Bone marrow (tissue), 2 donors: ENCODE results near the gene UNC79.
A peak's percentile ranks its signal among the peaks of the same experiment; 100 is the strongest.
"Not testable (repeated sequence)": the region's sequence is repeated elsewhere in the genome, so short reads cannot be mapped to it uniquely, and the experiment has no call there.

Source experiments
- DNase-seq, 2 donors: peaks; one replicate each; lab custom pipeline; 2025; lab: John Stamatoyannopoulos, UW

UNC79 gene

DNA sequence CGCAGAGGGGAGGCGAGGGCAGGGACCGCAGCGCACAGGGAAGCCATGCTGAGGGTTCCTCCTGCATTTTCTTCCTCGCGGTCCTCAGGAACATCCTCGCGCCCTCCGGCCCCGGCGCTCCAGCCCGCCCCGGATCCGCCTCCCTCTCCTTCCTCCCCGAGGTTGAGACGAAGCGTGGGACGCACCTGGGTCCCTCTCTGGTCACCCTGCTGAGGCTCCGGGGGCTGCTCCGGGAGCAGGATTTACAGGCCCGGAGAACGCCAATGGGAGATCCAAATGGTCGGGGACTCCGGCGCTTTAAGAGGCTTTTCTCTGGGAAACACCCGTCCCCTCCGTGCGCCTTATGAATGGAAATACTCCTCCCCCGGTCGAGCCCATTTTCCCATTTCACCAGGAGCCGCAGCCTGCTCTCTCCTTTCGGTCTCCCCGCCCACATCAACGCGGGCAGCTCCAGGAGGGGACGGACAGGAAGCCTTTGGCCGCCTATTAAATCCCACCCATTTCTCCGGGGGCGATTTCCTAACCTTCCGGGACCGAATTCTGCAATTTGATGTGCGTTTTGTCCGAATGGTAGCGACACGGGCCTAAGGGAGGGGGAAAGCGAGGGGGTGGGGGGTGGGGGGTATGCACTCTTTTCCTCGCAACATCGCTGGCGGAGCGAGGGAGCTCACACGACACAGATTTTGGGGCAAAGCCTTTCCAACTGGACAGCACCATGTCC is at the start of gene UNC79:
Gene UNC79, plus strand, starts transcription at position 625 of the 721 bp plus-strand sequence. Its CDS starts 91 bp downstream, at position 716.
- no peak for DNase-seq

DNA sequence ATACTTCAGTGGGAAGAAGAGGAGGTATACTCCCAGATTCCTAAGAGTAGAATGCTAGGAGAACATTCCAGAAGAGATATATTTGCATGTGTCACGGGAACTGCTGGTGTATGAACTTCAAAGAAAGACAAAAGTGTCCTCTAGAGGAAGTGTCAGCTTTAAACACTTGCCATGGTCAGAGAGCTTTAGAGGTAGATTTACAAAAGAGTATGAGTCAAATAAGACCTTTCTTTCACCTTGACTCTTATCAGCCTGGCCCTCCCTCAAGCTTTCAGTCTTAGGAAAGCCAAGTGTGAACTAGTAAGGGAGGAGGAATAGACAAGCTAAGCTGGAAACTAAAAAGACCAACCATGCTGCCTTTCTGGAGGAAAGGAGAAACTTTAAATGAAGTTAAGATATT is 49.1 kb upstream of the UNC79 start:
- no peak for DNase-seq

DNA sequence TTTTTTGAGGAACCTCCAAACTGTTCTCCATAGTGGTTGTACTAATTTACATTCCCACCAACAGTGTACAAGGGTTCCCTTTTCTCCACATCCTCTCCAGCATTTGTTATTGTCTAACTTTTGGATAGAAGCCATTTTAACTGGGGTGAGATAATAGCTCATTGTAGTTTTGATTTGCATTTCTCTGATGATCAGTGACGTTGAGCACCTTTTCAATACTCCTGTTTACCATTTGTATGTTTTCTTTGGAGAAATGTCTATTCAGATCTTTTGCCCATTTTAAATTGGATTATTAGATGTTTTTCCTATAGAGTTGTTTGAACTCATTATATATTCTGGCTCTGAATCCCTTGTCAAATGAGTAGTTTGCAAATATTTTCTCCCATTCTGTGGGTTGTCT is 46.5 kb upstream of the UNC79 start:
- not testable (repeated sequence) for DNase-seq

DNA sequence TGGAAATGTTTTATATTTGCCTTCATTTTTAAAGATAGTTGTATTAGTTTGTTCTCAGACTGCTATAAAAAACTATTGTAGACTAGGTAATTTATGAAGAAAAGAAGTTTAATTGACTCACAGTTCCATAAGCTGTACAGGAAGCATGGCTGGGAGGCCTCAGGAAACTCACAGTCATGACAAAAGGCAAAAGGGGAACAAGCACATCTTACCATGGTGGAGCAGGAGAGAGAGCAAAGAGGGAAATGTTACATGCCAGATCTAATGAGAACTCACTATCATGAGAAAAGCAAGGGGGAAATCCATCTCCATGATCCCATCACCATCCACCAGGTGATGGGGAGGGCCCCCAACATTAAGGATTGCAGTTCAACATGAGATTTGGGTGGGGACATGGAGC is 35.5 kb upstream of the UNC79 start:
- DNase-seq = peak in 1 of 2 donors; percentile 82

DNA sequence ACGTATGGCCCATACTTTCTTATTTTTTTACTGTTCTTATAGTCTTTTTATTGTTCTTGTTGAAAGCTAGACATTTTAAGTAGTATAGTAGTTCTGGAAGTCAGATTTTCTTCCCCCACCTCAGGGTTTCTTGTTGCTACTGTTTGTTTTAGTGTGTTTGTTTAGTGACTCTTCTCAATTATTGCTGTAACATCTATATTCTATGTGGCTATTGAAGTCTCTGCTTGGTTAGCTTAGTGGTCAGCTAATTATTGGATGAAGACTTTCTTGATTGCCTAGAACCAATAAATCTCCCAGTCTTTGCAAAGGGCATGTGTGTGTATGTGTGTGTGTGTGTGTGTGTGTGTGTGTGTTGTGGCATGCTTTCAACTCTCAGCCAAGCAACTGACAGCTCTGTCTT is 34.3 kb upstream of the UNC79 start:
- DNase-seq = no peak

DNA sequence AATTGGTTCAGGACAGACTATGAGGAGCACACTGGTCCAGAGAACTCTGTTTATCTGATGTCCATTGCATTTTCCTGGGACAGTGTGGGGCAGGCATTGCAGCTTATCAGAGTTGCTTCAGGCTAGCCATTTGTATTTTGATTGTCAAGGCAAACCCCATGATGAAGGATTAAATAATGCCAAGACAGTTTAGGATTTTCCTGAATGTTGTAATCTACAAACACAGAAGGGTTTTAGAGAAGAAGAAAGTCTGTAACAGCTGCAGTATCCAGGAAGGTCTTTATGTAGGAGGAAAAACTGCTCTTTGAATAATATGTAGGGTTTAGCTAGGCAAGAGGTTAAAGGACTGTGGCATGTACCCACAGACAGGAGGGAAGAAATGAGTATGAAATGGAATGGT is 32.2 kb upstream of the UNC79 start:
- no peak for DNase-seq

DNA sequence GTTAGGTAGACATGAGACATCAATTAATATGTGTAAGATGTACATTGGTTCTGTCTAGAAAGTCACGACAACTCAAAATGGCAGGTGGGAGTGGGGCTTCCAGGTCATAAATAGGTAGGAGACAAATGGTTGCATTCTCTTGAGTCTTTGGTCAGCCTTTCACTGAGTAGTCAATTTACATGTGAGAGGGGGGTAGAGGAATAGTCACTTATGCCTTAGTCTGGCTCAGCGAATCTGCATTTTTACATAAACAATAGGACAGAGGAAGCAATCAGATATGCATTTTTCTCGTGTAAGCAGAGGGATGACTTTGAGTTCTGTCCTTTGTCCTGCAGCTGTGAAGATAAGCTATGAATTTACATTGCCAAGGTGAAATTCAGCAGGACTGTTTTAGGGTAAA is 27.8 kb upstream of the UNC79 start:
- DNase-seq = no peak

DNA sequence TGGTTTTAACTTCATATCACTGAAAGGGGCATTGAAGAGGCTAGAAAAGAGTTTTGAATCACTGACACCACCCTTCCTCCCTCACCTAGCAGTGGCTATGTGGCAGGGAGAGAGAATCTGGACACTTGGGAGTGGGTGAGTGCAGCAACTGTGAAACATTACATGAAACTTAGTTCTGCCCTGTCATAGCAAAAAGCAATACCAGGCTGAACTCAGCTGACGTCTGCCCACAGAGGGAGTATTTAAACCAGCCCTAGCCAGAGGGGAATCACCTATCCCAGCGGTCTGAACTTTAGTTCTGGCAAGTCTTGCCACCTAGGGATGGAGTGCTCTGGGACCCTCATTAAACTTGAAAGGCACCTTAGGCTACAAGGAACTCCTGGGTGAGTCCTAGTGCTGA is 20.7 kb upstream of the UNC79 start:
- DNase-seq = no peak

DNA sequence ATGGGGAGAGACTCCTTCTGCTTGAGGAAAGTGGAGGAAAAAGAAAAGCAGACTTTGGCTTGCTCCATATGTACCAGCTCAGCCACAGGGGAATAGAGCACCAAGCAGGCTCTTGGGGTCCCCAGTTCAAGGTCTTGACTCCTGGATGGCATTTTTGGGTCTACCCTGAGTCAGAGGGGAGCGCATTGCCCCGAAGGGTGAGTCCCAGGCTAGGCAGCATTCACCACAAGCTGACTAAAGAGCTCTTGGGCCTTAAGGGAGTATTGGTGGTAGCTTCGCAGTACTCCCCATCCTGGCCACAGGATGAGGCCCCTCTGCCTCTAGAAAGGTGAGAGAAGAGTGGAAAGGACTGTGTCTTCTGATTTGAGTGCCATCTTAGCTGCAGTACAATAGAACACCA is 19.8 kb upstream of the UNC79 start:
- no peak for DNase-seq

DNA sequence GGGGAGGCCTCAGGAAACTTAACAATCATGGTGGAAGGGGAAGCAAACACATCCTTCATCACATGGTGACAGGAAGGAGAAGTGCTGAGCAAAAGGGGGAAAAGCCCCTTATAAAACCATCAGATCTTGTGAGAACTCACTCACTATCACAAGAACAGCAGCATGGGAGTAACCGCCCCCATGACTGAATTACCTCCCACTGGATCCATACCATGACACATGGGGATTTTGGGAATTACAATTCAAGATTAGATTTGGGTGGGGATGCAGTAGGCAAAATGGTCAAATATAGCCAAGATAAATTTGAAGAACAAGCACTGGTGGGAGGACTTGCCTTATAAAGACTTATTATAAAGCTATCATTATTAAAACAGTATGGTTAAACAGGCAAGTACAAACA is 5.6 kb upstream of the UNC79 start:
- not testable (repeated sequence) for DNase-seq

DNA sequence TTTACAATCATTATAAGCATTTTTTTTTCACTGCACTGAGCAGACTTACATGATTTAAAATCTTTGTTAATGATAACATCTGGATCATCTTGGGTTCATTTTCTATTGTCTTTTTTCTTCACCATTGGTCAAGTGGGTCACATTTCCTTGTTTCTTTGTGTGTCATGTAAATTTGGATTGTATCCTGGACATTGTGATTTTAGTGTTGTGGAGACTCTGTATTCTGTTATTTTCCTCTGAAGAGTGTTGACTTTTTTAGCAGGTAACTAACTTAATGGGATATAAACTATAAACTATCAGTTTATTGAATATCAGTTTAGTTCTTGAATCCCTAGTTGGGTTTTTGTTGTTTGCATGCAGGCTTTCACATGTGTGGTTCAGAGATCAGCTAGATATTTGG is 4.0 kb upstream of the UNC79 start:
- no peak for DNase-seq

DNA sequence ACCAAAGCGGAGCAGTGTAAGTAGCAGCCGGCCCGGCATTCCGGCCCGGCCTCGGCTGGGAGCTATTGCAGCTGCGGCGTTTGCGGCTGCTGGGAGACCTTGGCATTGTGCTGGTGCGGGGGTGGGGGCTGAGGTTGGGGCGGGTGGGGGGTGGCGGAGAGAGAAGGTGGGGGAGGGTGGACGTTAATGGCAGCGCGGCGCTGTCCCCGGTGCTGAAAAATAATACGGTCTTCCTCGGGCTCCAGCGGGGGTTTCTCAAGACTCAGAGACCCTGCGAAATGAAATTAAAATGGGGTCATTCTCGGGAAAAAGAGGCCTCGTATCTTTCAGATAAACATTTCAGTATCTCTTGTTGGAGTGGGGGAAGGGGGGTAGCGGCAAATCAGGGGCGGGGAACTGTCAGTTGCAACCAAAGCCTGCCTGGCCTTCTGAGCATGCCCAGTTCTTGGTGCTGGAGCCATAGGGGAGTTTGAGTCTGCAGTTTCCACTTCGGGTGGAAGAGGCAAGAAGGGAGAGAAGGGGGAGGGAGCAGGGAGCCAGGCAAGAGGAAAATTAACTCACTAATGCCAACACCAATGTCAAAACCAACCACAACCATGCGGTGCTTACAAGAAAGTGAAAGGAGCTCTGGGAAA is 414 bp downstream of the UNC79 start:
- no peak for DNase-seq

DNA sequence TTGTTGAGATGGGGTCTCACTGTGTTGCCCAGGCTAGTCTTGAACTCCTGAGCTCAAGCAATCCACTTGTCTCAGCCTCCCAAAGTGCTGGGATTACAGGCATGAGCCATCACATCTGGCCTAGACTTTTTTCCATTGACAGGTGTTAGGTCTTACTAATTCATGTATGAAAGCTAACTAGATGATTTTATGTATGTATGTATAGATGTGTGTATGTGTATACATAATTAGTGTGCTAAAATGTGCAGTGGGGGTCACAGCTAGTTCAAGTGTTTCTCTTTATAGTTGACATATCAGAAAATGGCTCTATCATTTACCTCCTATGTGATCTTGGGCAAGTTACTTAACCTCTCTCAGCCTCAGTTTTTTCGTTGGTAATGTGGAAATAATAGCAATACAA is 23.5 kb downstream of the UNC79 start:
- no peak for DNase-seq

DNA sequence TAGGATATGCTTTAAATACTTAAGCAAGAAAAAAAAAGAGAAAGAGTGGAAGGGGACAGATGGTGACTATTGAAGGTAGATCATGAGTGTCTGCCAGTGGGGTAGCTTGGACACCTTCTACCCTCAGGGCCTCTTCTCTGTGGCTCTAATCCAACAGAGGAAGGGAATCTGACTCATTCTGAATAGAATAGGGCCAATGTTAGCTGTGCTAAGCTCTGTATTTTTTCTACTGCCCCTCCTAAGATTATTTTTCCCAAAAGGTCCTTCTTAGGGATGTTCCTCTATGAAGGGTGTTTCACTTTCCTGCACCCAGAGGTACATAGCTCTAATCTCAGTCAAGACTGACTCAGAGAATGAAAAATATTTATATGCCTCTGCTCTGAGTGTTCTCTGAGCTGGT is 25.6 kb downstream of the UNC79 start:
- no peak for DNase-seq

DNA sequence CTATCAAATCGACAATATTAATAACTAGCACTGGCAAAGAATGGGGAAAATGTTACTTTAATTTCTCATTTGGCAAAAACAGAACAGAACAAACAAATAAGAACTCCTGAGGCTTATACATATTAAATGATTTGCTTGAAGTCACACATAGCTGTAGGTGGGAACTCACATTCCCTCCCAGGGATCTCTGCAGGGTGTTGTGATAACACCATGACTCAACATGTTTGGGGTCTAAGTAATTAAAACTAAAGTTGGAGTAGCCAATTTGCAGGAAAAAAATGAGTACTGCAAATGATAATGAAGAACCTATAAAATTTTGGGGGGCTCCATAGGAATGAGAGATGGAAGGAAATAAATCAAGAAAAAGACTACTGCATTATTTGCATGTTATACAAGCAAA is 27.5 kb downstream of the UNC79 start:
- no peak for DNase-seq

DNA sequence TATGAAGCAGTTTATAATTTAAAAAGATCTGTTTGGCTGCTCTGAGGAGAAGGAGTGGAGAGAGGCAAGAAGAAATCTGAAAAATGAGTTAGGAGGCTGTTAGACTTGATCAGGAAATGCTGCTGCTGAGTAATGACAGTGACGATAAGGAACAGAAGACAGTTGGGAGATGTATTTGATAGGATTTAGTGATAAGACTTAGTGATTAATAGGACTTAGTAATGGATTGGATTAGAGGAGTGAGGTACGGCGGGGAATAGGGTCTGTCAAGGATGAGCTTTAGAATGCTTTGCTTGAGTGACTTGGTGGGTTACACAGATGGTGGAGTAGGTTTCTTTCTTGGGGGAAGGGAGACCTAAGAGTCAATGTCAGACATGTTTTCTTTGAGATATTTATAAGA is 31.7 kb downstream of the UNC79 start:
- DNase-seq = no peak

DNA sequence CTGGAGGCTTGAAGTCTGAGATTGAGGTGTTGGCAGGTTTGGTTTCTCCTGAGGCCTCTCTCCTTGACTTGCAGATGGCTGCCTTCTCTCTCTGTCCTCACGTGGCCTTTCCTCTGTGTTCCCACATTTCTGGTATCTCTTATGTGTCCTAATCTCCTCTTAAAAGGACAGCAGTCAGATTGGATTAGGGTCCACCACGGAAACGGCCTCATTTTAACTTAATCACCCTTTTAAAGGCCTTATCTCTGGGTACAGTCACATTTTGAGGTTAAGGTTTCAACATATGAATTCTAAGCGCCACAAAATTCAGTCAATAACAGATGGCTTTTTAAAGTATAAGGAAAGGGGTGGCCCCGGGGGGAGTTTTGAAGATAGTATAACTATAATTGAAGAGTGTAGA is 33.5 kb downstream of the UNC79 start:
- DNase-seq = no peak

DNA sequence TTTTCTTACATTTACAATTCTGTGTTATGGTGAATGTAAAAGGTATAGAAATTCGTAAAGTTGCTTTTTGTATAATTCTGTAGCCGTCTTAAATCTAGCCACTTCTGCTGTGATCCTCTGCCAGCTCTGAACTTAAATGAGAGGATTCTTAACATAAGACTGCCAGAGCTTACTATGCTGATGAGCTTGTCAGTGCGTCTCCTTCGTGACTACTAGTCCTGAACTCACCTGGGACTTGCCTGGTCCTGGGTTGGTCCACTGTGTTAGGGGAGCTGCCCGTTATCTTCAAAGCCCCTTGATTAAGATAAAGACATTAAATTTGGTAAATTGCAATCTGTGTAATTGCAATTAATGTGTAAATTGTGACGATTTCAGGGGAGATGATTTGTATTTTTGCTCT is 44.7 kb downstream of the UNC79 start:
- no peak for DNase-seq

DNA sequence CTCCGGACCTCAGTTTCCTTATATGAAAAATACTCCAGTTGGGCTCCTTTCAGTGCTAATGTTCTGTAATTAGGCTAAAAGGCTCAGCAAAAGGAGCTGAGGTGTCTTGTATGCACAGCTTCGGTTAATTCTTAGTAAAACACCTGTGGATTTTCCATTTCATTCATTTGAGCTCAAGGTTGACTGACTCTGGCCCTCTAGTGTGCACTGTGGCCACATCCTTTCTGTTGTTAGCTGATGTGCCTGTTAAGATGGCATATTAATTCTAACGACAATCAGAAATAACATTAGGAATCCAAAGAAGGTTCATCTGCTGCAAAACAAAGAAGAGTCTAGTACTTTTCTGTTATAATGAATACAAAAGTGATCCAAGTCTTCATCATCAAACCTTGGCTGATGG is 45.6 kb downstream of the UNC79 start:
- DNase-seq = no peak

DNA sequence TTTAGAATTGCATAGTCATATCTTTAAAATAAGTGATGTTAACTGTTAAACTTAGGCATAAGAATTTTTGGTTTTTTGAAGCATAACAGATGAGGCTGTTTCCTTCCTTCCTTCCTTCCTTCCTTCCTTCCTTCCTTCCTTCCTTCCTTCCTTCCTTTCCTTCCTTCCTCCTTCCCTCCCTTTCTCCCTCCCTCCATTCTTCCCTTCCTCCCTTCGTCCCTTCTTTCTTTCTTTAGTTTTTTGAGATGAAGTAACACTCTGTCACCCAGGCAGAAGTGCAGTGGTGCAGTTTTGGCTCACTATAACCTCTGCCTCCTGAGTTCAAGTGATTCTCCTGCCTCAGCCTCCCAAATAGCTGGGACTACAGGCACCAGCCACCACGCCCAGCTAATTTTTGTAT is 48.3 kb downstream of the UNC79 start:
- DNase-seq = not testable (repeated sequence)

DNA sequence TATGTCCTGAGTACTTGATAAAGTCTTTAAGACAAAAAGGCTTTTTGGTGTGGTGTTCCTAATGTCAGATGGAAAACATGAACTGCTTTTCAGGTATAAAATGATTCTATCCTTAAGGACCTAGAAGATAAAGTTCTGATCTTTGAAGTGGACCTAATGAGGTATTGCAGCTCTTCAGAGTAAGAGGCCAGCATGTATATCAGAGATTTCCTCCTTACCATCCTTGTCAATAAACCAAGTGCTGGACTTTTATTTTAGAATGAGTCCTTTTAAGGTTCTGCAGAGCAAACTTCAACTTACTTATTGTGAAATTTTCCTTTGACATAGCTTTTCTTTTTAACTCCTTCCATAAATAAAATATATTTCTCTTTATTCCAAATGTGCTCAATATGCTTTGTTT is 50.1 kb downstream of the UNC79 start:
- no peak for DNase-seq

DNA sequence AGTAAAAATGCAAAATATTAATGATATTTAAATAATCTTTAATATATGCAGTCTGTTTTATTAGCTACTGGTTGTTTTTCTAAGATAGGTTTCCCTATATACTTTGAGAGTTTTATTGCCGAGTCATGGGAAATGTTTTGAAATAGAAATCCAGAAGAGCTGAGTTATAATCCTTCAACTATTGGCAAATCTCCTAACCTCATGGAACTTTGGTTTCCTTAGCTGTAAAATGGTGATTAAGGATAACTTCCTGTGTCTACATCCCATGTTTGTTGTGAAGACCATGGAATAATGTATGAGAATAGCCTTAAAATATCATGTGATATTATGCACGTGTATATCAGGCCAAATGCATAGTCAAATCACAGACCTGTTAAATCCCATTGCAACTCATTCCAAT is 51.0 kb downstream of the UNC79 start:
- no peak for DNase-seq

DNA sequence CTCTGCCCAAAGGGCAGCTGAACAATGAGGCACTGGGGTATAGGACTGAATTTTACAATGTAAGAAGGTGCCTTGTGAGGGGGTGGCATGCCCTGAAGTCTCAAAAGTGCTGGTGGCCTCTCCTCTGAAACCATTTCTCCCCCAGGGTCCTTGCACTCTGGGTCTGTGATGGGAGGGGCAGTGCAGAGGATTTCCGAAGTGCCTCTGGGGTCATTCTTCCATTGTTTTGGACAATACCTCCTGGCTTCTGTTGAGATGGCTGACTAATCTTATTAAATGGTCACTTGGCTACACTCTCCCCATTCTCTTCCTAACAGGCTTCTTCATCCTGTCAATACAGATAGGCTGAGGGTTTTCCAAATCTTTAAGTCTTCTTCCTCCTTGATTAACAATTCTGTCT is 59.3 kb downstream of the UNC79 start:
- DNase-seq = no peak

DNA sequence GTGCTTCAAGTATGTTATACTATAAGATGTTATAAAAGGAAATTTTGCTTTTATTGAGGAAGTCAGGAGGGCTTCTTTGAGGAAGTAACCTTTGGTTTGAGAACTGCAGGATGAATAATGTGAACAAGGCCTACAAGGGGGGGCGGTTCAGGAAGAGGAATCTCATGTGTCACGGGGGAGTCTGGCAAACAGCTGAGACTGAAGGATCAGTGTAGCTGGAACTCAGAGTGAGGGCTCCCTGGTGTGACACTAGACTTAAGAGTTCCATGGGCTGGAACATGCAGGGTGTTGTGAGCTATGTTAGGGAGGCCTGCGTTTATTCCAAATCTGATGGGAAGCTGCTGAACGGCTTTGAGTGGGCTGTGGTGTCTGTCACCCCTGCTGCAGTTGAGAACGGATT is 62.3 kb downstream of the UNC79 start:
- DNase-seq = no peak
